HepG2 (cell line): ENCODE results near the gene CD68. TPM values are rescaled to one million over a fixed set of nuclear protein-coding genes. Genes with fewer than 3 reads are reported as not detected.

Source experiments
- CC2D1A ChIP-seq: sonication (generic); formaldehyde crosslinking; IDR thresholded peaks from 2 replicates; pipeline ENCODE4 v1.8.1; 2023; ENCODE audit warnings: mild to moderate bottlenecking, missing genetic modification reagents
- CENPT ChIP-seq: sonication (generic); formaldehyde crosslinking; IDR thresholded peaks from 2 replicates; pipeline ENCODE4 v1.8.0; 2022; ENCODE audit warnings: low read depth, mild to moderate bottlenecking, moderate library complexity, missing genetic modification reagents
- GZF1 ChIP-seq: sonication (generic); formaldehyde crosslinking; IDR thresholded peaks from 2 replicates; pipeline ENCODE4 v1.5.1; 2020; ENCODE audit warnings: mild to moderate bottlenecking, missing genetic modification reagents
- HDAC1 ChIP-seq: sonication (generic); formaldehyde crosslinking; IDR thresholded peaks from 2 replicates; pipeline ENCODE4 v1.5.1; 2020; ENCODE audit warnings: mild to moderate bottlenecking, missing genetic modification reagents
- KAT2B ChIP-seq: fragments of 150-350 bp; IDR thresholded peaks from 2 replicates; pipeline ENCODE4 v1.6.1; 2014; ENCODE audit warnings: low read depth, low read length, borderline replicate concordance
- PCBP1 ChIP-seq: fragments of 200-400 bp; formaldehyde crosslinking; IDR thresholded peaks from 2 replicates; pipeline ENCODE4 v1.6.1; 2017; ENCODE audit warnings: mild to moderate bottlenecking, low read depth, low read length, borderline replicate concordance
- TRIM22 ChIP-seq: fragments of 450-650 bp; IDR thresholded peaks from 2 replicates; pipeline ENCODE4 v1.6.1; 2017
- ZBTB40 ChIP-seq, 2 experiments: fragments of 450-650 bp in 1 of 2; sonication (generic) in 1 of 2; formaldehyde crosslinking in 1 of 2; IDR thresholded peaks; 2 replicates each; pipeline versions ENCODE4 v1.6.1 to v1.8.0; 2016 to 2022; ENCODE audit warnings: antibody characterized with exemption in 1 of 2, mild to moderate bottlenecking in 1 of 2, missing genetic modification reagents in 1 of 2
- ZNF253 ChIP-seq: sonication (generic); formaldehyde crosslinking; IDR thresholded peaks from 2 replicates; pipeline ENCODE4 v1.8.0; 2022; ENCODE audit warnings: mild to moderate bottlenecking, missing genetic modification reagents, borderline replicate concordance
- polyA plus RNA-seq, 8 experiments: library from polyadenylated mRNA; depleted of rRNA in 3 of 8; stranded (reverse) in 7 of 8; unstranded in 1 of 8; fragments of >200 nt; fragmentation: Illumina TruSeq in 4 of 8; extraction: Trizol in 4 of 8; gene quantifications; 2 replicates each; pipeline versions ENCODE4 v1.2.1 to v1.2.3, GENCODE V29; 2011 to 2016; ENCODE audit warnings: low read depth in 4 of 8, missing spikeins in 1 of 8, mixed read lengths in 1 of 8; ENCODE audit not compliant: insufficient read depth in 1 of 8
- total RNA-seq, 5 experiments: library from RNA; depleted of rRNA; stranded (reverse); fragments of >200 nt; fragmentation: Illumina TruSeq; extraction: Trizol; gene quantifications; 2 replicates each; pipeline ENCODE4 v1.2.3, GENCODE V29; 2016; ENCODE audit warnings: low read depth in 1 of 5

Gene CD68
- total and polyA plus RNA-seq, 2 of the 13 experiments (the other 11 are each of a cell fraction or from before 2014, with no cell fraction given): 10.3 to 104 TPM

DNA sequence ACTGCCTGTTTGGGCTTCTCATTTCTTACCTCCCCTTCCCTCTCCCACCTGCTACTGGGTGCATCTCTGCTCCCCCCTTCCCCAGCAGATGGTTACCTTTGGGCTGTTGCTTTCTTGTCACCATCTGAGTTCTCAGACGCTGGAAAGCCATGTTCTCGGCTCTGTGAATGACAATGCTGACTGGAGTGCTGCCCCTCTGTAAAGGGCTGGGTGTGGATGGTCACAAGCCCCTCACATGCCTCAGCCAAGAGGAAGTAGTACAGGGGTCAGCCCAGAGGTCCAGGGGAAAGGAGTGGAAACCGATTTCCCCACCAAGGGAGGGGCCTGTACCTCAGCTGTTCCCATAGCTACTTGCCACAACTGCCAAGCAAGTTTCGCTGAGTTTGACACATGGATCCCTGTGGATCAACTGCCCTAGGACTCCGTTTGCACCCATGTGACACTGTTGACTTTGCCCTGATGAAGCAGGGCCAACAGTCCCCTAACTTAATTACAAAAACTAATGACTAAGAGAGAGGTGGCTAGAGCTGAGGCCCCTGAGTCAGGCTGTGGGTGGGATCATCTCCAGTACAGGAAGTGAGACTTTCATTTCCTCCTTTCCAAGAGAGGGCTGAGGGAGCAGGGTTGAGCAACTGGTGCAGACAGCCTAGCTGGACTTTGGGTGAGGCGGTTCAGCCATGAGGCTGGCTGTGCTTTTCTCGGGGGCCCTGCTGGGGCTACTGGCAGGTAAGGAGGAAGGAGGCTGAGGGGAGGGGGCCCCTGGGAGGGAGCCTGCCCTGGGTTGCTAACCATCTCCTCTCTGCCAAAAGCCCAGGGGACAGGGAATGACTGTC, at the start of gene CD68 (continued):
- TF ChIP-seq GZF1 (CRISPR knock-in tag) (0 out of 2 replicates have a peak, but pooled peaks have one; percentile 66), CC2D1A (CRISPR knock-in tag) (no peak), KAT2B (no peak), PCBP1 (0 out of 2 replicates have a peak, but pooled peaks have one; percentile 69), TRIM22 (no peak), HDAC1 (CRISPR knock-in tag) (peak; percentile 85), ZNF253 (CRISPR knock-in tag) (peak; percentile 73; the same call in 1 of the 2 replicates), CENPT (0 out of 2 replicates have a peak, but pooled peaks have one; percentile 56), ZBTB40 (IDR thresholded peaks at IDR 0.05) (no peak), ZBTB40 (CRISPR knock-in tag; IDR thresholded peaks at IDR 0.05) (peak; percentile 77; the same call in 1 of the 2 replicates)
